Inflammatory macrophage (primary cell): ENCODE results near the gene CRACDL.
"Not testable (repeated sequence)": the region's sequence is repeated elsewhere in the genome, so short reads cannot be mapped to it uniquely, and the experiment has no call there.

Source experiments
- DNase-seq, 2 donors: peaks; one replicate each; pipeline ENCODE4 v3.0.0-alpha.2; 2020 to 2022

Gene CRACDL

DNA sequence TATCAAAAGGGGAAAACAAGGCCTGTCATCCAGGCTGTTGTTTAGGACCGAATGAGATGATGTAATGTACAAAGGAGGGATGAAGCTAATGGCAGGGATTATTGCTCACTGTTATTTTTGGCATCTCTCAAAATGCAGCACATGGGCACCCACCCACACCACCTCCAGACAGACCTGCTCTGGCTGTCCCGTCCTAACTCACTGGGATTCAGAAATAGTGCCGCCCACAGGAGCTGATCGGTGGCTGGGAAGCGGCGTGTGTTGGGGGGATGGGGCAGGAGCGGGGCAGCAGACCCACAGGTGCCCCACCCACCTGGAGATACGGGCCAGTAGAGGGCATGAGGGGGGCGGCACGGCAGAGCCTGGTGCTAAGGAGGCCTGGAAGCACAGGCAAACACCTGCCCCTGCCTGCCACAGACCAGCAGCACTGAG, 52.2 kb downstream of the CRACDL start:
- DNase-seq: no peak

GRCh38 chr2:98882971-98883779, 52.9 kb downstream of the CRACDL start:
- DNase-seq: no peak

DNA sequence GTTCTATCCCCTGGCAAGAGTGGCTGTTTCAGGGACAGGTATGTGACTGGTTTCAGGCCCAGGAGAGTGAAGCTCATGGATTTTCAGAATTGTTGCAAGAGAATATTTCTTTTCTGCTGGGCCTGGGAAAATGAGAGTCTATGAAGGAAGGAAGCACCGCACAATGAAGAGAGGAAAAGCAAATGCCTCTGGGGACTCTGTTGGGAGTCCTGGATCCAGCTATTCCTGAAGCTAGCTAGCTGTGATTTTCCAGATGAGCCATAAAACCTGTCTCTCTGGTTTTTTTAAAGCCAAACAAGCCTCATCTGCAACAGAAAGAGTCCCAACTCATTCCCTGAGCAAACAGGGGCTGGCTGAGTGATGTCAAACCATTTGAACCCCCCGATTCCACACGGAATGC, 53.7 kb downstream of the CRACDL start:
- DNase-seq: no peak

GRCh38 chr2:98881153-98881650, 54.8 kb downstream of the CRACDL start:
- DNase-seq: no peak

GRCh38 chr2:98880266-98881152, 55.5 kb downstream of the CRACDL start:
- no peak for DNase-seq

DNA sequence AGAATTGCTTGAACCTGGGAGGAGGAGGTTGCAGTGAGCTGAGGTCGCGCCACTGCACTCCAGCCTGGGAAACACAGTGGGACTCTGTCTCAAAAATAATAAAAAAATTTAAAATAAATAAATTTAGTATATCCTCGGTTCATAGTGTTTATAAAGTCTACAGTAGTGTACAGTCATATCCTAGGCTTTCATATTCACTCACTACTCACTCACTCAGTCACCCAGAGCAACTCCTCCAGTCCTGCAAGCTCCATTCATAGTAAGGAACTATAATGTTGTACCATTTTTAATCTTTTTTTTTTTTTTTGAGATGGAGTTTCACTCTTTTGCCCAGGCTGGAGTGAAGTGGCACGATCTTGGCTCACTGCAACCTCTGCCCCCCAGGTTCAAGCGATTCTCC, 58.4 kb downstream of the CRACDL start:
- DNase-seq: not testable (repeated sequence)

DNA sequence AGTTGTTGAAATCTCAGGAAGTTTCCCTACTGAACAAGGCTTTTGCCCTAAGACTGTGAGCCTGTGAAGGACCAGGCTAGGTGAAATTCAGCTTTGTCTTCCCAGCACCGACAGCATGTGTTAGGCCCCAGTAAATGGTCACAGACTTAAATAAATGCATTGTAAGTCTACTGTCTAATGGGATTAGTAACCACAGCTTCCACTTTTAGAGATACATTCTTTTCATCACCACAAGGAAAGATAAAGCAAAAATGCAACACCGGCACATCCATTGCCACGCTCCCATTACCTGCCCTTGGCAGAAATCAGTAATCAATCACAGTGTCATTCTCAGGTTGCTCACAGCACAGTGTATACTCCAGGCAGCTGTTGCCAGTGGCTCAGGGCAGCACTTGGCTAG, 59.3 kb downstream of the CRACDL start:
- DNase-seq: no peak

DNA sequence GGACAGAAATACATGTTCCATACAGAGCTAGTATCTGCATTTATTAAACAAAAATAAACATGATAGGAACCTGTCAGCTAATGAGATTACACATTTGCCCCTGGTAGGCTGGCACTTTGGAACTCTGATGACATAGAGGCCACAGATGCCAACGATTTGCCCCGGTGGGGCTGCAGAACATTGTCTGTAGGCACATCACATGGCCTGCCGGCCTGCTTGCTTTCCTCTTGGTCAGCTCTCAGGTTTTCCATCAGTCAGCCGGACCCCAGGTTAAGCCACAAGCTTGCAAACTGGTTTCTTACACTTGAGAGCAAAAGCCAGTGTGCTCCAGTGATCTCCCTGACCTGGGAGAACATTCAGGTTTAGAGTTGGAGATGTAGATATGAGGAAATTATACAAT, 60.3 kb downstream of the CRACDL start:
- DNase-seq: no peak

DNA sequence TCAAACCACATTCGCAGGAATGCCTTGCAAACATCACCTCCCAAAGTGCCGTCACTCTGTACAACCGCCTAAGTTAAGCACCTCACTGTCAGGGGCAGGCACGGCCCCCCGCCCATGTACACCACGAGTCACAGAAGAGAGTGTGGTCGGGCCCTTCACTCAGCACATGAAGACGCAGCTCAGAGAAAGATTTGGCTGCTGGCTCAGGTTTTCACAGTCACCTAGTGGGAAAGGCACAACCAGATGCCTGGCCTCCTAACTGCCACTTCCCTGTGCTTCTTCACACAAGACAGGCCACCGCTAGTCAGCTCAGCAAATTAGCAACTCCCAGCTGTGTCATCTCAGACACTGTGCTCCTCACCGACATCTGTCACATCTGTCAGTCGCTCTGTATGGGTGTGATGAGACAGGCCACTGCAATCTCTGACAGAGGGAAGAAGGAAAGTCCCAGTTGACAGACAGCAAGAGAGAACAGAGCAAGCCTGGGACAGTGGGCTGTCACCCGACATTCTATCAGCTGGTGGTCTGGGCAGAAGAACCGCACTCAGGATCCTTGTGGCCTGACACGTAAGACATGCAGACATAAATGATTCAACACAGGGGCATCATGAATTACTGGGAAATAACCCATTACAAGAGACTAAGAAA, 60.8 kb downstream of the CRACDL start:
- no peak for DNase-seq

DNA sequence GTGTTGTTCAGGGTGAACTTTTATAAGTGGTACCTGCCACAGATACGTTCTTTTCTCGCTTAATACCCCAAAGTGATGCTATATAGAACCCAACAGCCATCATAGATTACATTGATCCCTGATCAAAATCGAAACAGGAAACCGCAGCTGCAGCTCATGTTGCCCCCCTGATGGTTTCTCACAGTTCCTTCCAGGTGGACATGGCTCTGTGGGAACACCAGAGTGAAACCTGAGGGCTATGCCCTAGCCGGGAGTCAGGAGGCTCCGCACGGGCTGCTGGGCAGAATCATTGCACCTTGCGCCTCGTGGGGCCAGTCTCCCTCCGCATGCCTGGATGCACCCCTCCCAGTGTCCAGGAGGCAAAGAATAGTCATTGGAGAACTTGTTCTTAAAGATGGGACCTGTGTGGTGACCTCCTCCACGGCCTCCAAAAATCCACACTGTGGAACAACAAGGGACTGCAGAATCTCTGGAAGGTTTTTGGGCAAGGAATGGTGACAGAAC, 61.8 kb downstream of the CRACDL start:
- DNase-seq: no peak

GRCh38 chr2:98872526-98872925, 63.5 kb downstream of the CRACDL start:
- no peak for DNase-seq

DNA sequence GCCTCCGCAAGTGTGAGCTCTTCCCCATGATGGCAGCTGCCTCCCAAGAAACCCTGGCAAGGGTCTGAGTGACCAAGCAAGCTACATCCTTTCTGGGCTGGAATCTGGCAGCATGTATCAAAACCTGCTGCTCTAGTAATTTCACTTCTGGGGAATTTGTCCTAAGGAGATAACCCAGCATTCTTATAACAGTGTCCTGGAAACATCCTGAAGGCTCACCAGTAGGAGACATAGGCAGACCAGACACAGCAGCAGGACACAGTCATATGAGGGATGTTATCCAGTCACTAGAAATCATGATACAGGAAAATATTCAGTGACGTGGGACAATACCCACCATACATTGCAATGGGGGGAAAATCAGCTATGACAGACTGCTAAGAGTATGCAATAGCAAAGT, 64.5 kb downstream of the CRACDL start:
- DNase-seq: no peak

GRCh38 chr2:98870516-98871158, 65.4 kb downstream of the CRACDL start:
- no peak for DNase-seq

DNA sequence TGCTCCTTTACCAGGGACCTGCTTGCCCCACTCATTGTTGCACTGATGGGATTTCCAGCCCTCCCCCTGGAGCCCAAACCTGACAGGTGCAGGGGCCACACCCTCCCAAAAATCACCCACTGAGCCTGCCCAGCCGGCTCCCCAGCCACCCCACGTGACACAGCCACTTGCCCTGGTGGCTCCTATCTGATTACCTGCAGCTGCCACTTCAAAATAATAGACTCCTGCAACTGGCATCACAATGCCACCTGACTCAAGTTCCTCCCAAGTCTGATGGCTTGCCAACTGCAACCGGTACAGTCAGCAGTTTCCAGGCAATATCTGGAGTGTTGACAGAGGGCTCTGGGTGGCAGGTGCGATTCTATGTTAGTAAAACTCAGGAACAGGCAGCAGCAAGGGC, 66.2 kb downstream of the CRACDL start:
- no peak for DNase-seq

DNA sequence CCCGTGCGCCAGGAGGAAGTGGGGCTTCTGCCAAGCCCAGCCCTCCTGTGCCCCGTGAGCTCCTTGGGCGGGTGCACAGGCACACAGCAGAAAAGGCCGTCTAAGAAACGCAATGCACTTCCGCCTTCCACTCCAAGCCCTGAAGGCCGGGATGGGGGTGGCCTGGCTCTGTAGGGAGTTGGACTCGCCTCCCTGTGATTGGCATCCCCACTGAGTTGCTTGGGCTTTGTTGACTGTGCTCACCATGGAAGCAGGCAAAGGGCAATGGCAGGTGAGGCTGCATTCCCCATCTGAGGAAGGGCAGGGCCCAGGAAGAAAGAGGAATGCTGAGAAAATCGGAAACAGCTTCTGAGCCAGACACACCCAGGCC, 66.8 kb downstream of the CRACDL start:
- no peak for DNase-seq

DNA sequence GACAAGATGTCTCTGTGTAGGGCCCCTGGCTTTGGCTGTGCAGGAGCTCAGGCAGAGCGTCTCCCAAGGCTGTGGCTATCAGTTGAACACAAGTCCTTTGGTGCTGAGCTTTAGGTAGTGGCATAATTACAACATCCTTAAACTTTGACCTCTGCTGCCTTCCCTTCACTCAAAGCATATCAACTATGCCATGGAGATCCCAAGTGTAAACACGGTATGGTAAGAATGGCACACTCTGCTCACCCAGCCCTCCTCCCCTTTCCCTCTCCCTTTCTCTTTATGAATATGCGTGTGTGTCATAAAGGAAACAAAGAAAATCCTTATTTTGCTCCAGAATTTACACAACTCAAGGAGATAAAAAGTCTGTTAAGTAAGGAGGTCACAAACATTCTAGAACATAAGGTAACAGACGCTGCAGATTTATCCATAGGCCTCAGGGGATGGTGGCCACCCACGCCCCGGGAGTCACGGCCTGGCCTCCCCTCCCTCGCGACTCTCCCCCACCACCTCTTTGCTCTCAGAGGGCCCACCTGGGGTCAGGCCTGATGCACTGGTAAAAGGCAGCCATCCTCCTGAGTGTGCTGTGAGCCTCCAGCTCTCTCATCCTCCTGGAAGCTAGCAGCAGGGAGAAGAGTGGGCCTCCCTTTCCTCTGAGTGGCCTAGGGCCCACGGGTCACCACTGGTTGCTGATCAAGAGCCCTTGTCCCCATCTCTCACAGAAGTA, 67.3 kb downstream of the CRACDL start:
- no peak for DNase-seq

DNA sequence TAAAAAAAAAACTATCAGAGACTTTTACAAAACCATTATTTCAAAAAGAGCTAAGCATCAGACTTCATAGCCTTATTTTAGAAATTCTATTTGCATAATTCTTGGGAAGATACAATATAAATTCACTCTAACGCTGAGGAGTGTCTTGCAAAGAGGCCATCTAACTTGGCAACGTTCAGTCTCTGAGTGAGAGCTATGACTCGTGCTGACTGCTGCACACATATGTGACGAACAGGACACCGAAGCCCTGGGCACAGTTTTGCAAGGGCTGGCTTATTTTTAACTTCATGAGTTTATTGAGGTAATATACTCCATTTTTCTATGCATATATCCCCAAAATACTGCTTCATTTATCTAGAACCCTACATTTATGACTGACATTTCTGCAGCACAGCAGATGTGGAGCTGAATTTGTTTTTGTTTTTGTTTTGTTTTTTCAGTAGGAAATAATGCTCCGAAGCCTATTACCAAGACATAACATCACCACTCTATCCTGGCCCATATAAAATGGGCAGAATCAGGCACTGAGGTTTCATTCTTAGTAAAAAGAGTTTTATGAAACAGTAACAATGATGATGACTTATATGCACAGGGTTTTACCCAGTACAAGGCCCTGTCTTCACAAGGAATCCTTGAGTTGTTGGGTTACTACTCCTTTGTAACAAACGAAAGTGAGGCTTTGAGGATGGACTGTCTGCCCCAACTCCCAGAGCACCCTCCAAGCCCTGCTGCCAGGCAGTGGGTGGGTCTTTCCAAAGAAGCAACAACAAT, 68.3 kb downstream of the CRACDL start:
- no peak for DNase-seq

DNA sequence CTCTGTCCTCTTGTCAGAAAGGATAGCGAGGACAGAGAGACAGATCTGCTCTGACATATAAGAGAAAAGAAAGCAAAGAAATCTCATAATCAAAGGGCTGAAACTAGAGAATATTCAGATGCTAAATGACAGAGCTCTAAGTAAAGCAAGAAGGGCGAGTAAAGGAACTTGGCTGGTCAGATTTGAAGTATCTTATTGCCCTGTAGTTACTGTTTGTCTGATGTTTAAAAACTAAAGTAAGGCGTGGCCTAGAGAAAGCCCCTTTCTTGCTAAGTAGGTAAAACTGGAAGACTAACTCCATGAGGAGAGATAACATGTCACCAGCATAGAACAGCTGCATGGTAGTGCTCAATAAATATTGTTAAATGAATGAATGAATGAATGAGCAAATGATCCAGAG, 70.0 kb downstream of the CRACDL start:
- DNase-seq: no peak

GRCh38 chr2:98861601-98862000, 74.4 kb downstream of the CRACDL start:
- DNase-seq: no peak

DNA sequence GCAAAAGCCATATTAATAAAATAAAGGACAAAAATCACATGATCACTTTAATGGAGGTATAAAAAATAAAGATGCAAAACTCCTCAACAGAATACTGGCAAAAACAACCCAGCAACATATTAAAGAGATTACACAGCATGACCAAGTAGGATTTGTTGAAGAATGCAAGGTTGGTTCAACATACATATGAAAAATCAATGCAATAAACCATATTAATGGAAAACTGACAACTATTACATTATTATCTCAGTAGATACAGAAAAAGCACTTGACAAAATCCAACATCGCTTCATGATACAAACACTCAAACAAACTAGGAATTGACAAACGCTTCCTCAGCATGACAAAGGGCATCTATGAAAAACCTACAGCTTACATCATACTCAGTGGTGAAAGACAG, 76.7 kb downstream of the CRACDL start:
- DNase-seq: no peak

GRCh38 chr2:98857001-98857400, 79.0 kb downstream of the CRACDL start:
- DNase-seq: peak; percentile 27 to 32
